ENCODE data around the gene PLXDC2.
"Not testable (repeated sequence)": the region's sequence is repeated elsewhere in the genome, so short reads cannot be mapped to it uniquely, and the experiment has no call there.

Gene PLXDC2

DNA sequence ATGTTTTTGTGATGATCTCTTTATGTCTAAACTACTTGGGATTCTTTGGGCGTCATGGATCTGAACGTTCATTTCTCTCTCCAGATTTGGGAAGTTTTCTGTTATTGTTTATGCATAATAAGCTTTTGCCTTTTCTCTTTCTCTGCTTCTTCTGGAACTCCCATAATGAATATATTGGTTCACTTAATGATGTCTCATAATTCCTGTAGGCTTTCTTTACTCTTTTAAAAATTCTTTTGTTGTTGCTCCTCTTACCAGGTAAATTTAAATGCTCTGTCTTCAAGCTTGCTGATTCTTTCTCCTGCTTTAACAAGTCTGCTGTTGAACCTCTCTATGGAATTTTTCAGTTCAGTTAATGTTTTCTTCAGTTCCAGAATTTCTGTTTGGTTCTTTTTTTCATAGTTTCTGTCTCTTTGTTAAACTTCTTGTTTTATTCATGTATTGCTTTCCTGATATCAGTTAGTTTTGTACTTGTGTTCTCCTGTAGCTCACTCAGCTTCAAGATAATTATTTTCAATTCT lies 317.5 kb downstream of the PLXDC2 start:
- DNase-seq, result no peak

- DNase-seq, result no peak
Observed at GRCh38 chr10:20142311-20142710, 326.1 kb downstream of the PLXDC2 start.

DNA sequence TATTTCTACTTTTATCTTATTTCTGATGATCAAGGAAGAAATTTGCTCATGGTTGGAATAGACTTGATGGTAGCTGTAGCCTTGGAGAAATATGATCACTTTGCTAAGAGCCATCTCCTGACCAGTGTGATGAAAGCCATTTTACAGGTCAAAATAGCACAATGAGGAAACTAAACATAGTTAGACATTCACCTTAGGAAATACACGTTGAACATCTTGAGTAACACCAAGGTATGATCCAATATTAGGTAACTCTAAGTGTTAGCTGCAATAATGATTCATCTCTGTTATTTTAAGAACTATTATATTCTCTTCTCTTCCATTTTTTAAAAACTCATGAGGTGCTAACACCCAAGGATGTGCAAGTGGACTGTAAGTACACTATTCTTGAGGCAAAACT lies 328.0 kb downstream of the PLXDC2 start:
- no peak for DNase-seq

DNA sequence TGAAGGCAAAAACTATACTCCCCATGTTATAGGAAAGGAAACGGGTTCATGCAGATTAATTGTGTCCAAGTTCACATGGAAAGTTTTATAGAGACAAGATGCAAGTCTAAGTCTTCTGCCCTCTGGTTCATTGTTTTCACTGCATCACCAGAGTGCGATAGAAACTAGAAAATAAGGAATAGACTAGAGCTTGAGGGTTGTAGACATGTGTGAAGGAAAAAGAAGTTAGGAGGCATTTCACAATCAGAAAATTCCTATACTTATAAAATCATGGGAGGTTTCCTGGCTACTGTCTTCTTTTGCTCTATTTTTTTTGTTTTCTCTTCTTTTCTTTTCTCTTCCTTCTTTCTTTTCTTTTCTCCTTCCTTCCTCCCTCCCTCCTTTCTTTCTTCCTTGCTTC lies 329.8 kb downstream of the PLXDC2 start:
- no peak for DNase-seq

- DNase-seq, result no peak
Observed at GRCh38 chr10:20147684-20148083, 331.5 kb downstream of the PLXDC2 start.

GRCh38 chr10:20156511-20156910 lies 340.3 kb downstream of the PLXDC2 start:
- DNase-seq, result no peak

- no peak for DNase-seq
Observed at GRCh38 chr10:20157314-20157713, 341.1 kb downstream of the PLXDC2 start.

DNA sequence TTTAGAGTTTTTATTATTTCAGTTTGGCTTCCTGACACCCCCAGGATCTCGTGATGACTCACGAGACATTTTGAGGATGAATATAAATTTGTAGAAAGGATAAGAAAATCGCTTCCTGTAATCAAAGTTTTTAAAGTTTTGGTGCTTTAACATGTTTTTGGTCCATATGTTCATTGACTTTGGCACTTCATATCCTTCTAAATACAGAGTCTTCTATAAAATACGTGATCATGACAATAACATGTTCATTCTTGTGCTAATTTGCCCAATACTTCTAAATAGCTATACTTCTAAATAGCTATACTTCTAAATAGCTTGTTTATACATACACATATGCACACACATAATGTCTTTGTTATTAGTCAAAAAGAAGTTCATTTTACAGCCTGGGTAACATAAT lies 341.9 kb downstream of the PLXDC2 start:
- DNase-seq, result no peak

DNA sequence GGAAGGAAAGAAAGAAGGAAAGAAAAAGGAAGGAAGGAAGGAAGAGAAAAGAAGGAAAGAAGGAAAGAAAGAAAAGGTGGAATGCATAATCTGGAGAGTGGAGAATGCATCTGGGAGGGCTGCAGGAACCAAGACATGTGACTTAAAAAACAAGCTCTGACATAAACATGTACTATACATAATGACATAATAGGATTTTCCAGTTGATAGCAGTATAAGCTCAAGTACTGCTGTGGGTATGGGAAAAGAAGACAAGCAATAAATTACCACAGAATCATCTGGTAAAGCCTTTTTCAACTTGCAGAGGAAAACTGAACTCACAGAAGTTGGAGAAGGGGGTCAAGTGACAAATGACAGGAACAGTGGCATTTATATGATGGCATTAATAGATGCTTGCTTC lies 345.9 kb downstream of the PLXDC2 start:
- DNase-seq, result no peak

DNA sequence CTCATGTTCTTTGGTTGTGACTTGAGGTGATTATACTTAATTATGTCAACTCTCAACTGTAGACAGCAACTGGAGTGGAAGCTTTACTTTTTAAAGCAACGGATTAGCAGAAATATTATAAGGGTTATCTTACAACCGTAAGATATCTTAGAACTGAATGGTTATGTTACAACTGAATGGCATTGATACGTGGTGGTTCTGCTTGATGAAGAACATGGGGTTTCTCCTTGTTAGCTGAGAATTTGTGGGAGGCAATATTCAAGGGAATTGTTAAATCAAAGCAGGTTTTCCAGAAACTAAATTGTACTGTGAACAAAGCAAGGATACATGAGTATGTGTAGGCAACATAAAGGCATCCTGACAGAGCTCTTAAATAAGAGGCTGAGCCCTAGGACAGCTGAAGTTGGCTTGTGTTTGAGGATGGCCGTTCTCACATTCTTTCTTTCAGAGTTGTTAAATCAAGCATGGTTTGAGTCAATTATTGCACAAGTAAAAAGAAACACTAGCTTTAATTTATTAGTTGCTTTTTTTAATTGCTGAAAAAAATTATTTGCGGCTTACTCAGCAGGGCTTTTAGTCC lies 350.0 kb downstream of the PLXDC2 start:
- DNase-seq, result no peak

GRCh38 chr10:20170661-20171060 lies 354.4 kb downstream of the PLXDC2 start:
- DNase-seq, result no peak

GRCh38 chr10:20173046-20173445 lies 356.8 kb downstream of the PLXDC2 start:
- DNase-seq, result no peak

DNA sequence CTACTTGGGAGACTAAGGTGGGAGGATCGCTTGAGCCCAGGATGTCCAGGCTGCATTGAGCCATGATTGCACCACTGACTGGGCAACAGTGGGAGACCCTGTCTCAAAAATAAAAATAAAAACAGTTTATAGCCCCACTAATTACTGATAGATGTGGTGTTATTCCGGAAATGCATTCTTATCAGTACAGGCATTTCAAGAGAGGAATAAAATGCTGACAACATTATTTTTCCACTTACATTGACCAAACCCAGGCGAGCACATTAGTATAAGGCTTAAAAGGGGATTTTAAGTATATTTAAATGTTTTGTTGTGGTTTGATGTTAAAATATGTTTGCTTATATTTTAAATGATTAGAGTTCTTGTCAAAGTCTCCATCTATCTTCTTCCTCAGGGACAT lies 359.5 kb downstream of the PLXDC2 start:
- no peak for DNase-seq

- DNase-seq, result no peak
Observed at GRCh38 chr10:20180766-20181165, 364.5 kb downstream of the PLXDC2 start.

- no peak for DNase-seq
Observed at GRCh38 chr10:20181434-20181833, 365.2 kb downstream of the PLXDC2 start.

DNA sequence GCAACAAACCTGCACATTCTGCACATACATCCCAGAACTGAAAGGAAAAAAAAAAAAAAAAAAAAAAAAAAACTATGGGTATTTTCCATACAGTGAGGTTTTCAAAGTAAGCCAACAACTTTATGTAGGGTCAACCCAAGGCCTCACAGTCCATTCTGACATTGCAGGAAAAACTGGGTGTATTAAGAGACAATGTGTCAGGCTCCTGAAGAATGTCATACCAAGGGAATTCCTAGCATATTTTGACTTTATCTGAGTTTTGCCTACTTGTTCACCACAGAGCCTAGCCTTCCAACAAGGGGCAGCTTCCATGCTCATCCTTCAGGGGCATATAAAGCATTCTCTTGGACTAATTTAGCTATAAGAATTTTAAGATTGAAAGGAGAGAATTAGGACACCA lies 368.9 kb downstream of the PLXDC2 start:
- no peak for DNase-seq

- not testable (repeated sequence) for DNase-seq
Observed at GRCh38 chr10:20191392-20191791, 375.2 kb downstream of the PLXDC2 start.

DNA sequence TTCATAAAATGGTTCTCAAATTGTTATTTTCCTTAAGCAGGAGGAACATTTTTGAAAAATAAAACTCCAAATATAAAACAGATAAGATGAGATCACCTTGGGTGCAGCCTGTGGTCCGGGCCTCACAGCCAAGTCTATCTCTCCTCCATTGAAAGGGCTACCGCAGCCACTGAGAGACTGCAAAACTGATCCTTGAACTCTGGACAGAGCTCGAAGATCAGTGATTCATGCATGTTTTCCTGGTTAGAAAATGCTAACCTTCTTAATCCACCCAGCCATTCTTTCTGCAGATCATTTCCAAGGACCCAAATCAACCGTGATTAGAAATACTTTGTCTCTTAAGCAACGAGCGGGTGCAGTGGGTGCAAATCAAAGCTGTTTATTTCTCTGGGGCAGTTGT lies 378.8 kb downstream of the PLXDC2 start:
- DNase-seq, result no peak

- DNase-seq, result no peak
Observed at GRCh38 chr10:20200758-20201157, 384.5 kb downstream of the PLXDC2 start.

DNA sequence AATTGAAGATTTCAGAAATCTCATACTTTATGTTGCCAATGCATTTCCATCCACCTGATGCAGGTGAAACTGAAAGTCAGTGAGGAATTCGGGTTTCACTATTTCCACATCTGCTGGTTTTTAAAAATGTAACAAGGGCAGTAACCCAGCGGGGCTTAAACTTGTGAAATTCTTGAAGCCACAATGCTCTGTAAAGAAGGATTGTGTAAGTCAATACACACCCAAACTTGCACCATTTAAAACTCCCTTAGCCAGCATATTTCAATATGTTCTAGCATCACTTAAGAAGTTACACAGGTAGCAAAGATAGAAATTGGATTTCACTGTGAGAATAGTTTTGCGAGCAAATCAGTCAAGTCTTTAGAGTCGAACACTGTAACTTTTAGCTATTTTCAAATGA lies 386.1 kb downstream of the PLXDC2 start:
- DNase-seq, result no peak

DNA sequence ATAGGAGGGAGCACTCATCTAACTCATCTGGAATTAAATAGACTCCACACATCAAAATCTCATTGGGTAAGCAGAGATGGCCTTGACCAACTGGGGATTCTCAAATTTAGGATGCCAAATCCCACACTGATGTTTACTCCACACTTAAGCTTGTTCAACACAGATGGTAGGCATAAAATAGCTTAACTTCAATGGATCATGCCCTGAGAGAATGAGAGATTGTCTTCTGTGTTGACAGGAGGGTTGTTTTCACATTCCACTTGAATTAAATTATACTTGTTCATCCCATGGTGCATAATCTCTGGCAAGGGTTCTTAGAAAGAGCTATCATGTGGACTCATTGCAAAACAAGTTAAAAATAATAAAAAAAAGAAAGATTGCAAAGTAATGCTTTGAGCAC lies 391.4 kb downstream of the PLXDC2 start:
- no peak for DNase-seq

DNA sequence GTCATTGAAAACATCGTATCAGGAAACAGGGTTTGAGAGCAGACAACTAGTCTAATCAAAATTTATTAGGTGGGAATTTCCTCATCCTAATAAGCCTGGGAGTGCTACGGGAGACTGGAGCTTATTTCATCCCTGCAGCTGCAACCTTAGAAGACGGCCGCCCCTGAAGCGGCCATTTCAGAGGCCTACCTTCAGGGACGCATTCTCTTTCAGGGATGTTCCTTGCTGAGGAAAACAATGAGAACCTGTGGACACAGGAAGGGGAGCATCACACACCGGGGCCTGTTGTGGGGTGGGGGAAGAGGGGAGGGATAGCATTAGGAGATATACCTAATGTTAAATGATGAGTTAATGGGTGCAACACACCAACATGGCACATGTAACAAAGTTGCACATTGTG lies 392.9 kb downstream of the PLXDC2 start:
- not testable (repeated sequence) for DNase-seq

DNA sequence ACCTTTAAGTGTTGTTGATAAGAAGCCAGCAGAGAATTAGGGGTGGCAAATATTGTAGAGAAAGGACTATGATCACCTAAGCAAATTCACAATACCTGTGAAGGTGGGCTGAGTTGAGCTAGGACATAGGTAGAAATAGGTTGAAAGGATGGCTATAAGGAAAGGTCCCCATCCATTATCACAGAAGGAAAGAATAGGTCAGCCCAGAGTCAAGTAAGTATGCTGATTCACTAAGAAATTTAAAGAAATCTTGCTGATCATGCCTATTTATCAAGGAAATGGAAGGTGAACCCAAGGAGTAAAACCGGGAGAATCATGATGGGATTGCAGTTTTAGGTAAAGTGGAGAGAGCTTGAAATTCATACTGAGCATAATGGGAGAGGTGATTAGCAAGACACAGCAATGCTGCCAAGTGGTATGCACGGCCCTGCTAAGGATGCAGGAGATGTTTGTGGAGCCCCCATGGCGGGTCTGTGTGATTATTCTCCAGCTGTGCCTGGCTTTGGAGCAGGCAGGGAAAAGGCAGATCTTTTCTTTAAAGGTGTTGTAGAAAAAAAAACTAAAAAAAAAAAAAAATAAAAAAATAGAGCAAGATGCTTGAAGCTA lies 399.4 kb downstream of the PLXDC2 start:
- DNase-seq, result no peak

- no peak for DNase-seq
Observed at GRCh38 chr10:20221356-20221755, 405.1 kb downstream of the PLXDC2 start.

DNA sequence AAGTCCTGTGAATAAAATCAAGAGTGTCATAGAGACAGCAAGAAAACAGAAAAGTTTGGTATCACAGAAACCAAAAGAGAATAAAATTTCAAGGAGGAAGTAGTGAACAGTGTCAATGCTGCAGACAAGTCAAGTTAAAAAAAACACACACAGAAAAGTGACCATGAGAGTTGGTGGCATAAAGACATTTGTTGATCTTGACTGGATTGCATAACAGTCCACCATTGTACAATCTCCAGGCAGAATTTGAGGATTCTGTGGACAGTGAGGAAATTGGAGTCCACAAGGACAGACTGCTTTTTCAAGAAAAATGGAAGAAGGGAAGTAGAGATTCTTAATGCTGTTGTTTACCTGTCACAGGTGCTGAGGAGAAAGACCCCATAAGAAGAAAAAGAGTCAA lies 412.5 kb downstream of the PLXDC2 start:
- no peak for DNase-seq

Measured in stimulated activated CD4-positive, alpha-beta T cell treated with anti-CD3 and anti-CD28 coated beads, Interleukin-4, amount 100 ng/mL, for 1 hour (primary cell).